GM21526 (cell line): ENCODE data around the gene GP1BB.

ENCODE experiments used
- ATAC-seq: cut with Tn5 transposase; IDR thresholded peaks from one replicate; pipeline ENCODE4 v1.9.1; 2021; ENCODE audit warnings: moderate library complexity; ENCODE audit not compliant: unreplicated experiment, low FRiP score

Gene GP1BB

DNA sequence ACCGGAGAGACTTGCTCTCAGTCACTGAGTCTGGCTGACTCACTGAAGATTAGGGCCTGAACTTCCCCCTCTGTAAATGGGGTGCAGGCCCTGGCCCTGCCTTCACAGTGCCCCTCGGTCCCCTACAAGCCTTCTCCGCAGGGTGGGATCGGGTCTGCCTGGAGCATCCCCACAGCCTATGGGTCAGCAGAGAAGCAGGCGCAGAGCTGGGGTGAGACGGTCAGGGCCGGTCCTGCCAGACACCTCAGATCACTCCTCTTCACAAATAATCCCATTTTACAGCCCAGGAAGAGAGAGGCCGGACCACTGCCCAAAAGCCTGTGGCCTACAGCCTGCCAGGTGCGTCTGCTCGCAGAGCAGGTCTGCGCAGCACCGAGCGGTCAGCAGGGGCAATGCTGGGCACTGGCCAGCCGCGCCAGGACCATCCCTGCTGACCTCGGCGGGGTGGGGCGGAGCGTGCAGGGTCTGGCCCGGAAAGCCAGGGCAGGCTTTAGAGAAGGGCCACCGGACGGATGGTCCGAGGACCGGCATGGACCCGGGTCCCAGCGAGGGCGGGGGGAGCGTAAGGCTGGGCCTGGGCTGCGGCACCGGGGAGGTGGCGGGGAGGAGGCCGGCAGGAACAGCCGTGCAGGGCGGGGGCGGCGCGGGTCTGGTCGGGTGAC lies 9.6 kb upstream of the GP1BB start:
- ATAC-seq: no peak

DNA sequence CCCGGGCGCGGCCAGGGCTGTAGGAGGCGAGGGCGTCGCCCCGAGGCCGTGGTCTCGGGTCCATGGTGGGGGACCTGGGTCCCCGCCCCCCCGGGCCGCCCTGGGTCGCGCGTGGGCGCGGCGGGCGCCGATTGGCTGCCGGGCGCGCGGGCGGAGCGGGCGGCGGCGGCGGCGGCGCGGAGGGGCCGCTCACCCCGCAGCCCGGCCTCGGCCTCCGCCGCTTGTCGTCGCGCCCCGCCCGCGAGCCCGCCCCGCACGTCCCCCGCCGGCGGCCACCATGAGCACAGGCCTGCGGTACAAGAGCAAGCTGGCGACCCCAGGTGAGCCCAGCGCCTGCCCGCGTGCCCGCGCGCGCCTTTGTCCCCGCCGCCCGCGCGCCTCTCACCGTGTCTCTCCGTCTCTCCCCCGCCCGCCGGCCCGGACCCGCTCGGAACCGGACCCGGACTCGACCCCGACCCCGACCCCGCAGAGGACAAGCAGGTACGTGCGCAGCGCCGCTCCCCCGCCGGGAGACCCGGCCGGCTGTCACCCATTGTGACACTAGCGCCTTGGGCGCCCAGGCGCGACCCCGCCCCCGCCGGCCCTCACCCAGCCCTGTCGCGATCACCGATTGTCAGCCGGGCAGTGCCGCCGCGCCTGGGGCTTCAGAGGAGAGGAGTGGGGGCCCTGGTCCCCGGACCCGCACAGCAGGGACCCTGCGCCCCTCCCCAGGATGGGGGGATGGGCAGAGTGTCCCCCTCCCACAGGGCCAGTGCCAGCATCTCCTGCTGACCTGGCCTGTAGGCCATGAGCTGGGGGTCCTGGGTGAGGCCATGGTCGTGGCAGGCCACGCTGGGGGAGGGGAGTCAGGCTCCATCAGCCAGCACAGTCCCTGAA lies 8.8 kb upstream of the GP1BB start, which contains the start of gene SEPTIN5:
TSS of gene SEPTIN5 (plus strand) at position 192 of the 876 bp plus-strand sequence. CDS start at position 278, 86 bp downstream.
- no peak for ATAC-seq

DNA sequence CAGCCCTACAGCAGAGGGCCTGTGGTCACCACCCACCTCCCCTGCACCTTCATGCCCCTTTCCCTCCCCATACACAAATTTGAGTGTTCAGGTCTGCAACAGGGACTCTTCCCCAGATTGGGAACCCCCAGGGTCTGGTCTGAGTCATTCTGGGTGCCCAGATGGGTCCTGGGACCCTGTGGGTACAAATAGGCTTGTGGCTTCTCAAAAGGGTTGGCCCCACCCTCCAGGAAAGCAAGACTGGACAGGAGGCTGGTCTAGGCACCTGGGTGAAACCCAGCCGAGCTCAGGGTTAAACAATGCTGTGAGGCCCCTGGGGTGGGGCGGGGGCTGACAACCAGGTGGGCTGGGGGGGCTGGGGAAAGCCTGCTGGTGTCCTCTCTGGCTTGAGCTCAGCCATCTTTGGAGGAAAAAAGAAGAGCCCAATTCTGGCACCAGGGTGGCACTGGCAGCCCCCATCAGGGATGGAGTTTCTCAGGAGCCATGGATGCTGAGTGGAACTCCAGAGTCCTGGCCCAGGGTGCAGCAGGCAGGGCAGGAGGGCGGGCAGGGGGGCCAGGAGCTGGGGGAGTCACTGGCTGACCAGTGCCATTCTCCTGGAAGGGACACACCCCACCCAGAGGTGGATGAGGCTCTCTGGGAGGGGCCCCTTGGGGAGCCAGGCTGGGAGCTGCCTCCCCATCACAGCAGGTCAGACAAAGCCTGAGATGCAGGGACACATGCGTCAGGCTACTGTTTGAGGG lies 8.0 kb upstream of the GP1BB start:
- no peak for ATAC-seq

DNA sequence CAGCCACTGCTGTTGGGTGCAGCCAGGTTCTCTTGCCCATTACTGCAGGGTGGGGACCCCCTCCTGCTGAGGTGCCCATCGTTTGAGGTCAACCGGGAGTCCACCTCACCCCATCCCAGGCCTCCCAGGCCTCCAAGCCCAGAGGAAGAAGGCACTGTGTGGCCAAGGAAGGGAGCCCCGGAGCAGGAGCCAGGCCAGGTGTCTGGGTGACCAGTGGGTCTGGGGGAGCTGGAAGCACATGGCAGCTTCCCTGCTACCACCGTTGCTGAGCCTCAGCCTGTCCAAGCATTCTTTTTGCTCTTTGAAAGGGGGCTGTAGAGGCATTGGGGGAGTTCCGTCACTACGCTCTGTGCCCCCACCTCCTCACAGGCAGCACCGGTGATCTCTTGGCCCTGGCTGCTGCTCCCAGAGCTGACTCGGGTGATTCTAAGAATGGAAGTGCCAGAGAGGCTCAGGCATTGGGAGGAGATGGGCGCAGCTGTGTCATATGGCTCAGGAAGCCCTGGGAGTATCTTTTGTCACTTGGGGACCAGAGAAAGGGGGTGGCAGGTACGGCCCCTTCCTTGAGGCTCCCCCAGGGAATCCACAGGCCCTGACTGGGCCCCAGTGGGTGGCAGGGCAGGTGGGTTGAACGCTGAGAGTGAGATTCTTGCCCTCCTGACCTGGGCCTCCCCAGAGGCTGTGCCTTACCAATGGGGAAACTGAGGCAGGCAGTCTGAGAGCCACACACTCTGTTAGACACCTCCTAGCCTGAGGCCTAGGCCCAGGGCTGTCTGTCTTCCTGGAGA lies 7.1 kb upstream of the GP1BB start:
- ATAC-seq: no peak

DNA sequence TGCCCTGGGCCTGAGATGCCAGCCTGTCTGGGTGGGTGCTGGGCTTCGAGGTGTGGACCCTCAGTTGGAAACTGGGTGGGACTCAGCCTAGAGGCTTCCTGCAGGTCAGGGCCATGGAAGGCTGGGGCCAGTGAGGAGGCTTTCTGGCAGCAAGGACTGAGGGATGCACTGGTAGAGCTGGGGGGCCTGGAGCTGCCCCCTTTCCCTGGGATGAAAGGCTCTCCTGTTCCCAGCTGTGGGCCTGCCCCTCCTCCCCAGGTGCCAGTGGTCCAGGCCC lies 6.6 kb upstream of the GP1BB start:
- ATAC-seq: no peak

DNA sequence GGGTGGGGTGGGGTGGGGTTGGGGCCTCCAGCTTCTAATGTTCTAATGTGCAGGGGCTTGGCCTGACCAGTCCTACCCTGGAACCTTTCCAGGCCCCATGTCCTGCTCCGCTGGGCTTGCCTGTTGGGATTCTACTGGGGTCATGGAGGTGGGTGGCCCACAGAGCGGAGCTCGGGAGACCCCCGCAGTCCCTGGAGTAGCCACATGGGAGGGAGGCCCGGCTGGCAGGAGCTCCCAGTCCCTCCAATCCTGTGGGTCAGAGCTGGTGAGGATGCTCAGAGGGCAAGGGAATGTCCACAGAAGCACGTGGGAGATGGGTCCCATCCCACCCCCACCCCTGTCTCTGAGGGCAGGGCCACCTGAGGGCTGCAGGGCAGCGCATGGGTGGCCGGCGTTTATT lies 6.2 kb upstream of the GP1BB start:
- ATAC-seq: no peak

DNA sequence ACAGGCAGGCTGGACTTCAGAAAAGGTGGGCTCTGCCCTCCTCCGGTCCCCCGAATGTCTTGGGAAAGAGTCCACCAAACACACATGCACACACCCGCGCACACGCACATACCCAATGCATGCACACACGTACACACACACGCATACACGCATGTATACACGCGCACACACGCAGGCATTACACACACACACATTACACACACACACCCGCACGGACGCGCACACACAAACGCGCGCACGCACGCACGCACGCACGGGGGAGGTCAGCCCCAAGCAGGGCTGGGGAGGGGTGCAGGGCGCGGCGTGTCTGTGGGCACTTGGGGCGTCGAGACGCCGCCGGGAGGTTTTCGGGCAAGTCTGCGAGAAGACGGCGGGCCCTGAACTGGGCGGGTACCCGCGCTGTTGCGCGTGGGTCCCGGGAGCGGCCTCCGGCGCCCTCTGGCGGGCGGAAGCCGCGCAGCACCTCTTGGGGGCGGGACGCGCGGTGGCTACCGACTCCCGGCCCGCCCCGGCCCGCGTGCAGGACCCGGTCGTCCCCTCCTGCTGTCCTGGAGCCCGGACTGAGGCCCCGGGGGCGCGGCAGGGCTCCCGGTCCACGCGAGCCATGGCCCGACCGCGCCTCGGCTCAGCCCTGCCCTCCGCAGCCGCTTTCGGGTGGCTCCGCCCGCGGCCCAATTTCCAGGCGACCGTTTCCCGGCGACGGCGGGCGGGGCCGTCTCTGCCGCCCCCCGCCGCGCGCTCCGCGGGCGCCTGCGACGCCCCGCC lies 5.5 kb upstream of the GP1BB start:
- ATAC-seq: no peak

DNA sequence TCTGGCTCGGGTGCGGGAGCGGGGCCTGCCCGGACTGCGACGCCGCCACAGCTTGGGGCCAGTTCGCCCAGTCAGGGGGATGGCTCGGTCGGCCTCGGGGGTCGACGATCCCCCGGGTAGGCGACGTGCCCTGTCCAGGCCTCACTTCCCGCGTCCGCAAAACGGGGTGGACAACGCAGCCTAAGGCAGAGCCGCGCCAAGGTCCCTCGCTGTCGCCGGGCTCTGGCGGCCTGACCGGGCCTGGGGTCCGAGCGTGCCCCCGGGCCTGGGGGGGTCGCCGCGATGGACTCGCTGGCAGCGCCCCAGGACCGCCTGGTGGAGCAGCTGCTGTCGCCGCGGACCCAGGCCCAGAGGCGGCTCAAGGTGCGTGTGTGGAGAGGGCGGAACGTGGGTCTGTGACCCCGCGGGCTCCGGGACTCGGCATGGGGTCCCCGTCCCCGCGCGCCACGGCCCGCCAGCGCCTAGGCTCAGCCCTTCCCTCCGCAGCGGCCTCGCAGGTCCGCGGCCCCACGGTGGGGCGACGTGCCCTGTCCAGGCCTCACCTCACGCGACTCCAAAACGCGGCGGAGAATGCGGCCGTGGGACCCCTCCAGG lies 4.8 kb upstream of the GP1BB start:
- no peak for ATAC-seq

DNA sequence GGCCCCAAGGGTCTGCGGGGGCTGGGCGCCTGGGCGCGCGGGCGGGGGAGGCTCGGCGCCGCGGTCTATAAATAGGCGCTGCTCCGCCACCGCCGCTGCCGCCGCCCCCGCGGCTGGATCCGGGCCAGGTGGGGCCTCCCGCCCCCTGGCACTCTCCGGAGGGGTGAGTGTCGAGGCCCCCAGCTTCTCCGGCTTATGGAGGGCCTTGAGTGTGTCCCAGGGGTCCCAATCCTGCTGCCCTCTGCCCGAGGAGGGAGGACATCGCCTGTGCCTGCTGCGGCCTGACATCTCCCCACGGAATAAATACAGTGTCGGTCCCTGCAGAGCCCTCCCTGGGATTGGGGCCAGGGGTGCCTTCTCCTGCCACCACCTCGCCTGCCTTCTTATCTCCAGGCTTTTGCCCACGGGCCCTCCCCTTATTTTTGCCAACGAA lies 4.3 kb upstream of the GP1BB start:
- no peak for ATAC-seq

DNA sequence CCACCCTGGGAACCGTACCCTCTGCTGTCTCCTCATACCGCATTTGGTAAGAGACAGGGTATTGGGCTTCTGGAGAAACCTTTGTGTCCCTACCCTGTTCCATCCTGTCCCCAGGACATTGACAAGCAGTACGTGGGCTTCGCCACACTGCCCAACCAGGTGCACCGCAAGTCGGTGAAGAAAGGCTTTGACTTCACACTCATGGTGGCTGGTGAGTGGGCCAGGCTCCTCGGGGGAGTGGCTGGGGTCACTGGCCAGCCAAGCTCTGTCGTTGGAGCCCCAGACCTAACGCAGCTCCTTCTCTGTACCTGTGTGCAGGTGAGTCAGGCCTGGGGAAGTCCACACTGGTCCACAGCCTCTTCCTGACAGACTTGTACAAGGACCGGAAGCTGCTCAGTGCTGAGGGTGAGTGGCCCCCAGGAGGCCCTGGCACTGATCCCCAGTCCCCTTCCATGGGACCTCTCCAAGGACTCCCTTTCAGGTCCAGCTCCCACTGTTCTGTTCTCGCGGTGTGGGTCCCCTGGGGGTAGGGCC lies 3.8 kb upstream of the GP1BB start:
- ATAC-seq: no peak

DNA sequence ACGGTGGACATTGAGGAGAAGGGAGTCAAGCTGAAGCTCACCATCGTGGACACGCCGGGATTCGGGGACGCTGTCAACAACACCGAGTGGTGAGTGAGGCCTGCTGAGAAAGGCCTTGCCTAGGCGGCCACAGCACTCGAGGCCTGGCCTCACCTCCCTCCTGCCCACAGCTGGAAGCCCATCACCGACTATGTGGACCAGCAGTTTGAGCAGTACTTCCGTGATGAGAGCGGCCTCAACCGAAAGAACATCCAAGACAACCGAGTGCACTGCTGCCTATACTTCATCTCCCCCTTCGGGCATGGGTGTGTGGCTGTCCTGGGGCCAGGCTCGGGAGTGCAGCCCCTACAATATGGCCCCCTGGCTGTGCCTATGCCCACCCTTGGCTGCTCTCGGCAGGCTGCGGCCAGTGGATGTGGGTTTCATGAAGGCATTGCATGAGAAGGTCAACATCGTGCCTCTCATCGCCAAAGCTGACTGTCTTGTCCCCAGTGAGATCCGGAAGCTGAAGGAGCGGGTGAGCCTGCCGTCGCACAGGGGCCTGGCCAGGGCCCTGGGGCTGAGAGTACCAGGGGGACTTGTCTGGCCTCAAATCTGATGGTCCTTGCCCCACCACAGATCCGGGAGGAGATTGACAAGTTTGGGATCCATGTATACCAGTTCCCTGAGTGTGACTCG lies 3.0 kb upstream of the GP1BB start:
- no peak for ATAC-seq

DNA sequence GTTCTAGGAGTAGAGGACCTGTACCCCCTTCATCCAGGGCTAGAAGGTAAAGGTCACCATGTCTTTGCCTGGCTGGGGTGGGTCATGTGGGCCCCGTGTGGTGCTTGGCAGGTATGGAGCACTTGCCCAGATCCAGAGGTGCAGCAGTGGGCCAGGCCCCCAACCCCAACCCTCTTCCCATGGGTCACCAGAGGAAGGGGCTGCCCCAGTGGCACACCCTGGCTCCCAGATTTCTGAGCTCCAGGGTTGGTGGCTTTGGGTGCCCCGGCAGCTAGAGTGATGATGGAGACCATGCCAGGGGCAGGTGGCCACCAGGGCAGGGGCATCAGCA lies 2.4 kb upstream of the GP1BB start:
- no peak for ATAC-seq

DNA sequence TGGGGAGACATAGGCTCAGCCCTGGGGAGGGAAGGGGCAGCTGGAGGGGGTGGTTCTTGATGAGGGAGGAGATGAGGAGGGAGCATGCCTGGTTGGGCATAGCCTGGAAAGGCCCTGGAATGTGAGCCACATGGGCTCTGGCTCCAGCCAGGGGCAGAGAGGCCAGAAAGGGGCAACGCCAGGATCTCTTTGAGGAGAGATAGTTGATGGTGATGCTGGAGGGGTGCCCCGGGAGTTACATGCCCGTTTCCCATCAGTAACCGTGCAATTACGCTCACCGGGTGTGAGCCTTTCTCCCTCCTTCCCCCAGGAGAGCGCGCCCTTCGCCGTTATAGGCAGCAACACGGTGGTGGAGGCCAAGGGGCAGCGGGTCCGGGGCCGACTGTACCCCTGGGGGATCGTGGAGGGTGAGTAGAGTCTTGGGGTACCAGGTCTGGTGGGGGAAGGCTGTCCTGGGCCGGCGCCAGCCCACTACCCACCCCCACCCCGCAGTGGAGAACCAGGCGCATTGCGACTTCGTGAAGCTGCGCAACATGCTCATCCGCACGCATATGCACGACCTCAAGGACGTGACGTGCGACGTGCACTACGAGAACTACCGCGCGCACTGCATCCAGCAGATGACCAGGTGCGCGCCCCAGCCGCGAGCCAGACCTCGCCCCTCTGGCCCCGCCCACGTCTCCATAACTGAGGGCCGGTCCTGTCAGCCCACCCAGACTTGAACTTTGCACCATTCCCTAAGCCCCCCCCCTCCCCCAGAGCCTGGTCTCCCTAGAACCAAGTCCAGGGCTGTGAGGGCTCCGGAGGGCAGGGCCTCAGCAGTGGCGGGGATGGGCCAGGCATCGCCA lies 1.8 kb upstream of the GP1BB start:
- no peak for ATAC-seq

DNA sequence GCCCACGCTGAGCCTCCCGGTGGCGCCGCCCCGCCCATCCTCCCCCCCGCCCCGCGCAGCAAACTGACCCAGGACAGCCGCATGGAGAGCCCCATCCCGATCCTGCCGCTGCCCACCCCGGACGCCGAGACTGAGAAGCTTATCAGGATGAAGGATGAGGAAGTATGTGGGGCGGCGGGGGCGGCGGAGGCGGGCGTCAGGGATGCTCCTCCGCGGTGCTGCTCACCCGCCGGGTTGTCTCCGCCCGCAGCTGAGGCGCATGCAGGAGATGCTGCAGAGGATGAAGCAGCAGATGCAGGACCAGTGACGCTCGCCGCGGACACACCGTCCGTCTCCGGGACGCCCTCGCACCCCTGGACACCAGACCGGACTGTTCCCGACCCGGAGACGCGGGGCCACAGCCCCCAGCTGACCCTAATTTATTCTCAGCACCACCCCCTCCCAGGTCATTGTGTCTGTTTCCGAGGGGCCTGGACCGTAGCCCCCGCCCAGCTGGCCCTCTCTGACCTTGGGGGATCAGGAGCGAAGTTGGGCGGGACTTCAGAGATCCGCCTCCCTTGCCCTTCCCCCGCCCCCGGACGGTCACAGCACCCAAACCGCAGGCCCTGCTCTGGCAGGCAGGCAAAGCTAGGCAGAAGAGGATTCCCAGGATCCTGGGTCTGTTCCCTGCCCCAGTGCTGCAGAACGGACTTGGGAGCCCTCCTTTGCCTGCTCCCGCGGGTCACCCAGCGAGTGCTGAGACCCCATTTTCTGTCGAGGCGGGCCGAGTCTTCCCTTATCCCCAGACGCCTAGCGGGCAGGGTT lies 959 bp upstream of the GP1BB start:
- no peak for ATAC-seq

DNA sequence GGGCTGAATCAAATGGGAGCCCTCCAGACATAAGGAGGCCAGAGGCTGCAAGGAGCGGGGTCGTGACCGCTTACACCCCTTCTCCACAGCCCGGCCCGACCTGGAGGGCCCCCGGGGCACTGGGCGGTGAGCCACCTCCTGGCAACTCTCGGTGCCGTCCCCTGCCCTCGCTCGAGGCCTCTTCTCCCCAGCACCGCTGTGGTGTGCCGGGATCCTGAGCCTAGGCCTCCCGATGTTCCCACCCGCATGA lies 432 bp upstream of the GP1BB start:
- ATAC-seq: no peak

DNA sequence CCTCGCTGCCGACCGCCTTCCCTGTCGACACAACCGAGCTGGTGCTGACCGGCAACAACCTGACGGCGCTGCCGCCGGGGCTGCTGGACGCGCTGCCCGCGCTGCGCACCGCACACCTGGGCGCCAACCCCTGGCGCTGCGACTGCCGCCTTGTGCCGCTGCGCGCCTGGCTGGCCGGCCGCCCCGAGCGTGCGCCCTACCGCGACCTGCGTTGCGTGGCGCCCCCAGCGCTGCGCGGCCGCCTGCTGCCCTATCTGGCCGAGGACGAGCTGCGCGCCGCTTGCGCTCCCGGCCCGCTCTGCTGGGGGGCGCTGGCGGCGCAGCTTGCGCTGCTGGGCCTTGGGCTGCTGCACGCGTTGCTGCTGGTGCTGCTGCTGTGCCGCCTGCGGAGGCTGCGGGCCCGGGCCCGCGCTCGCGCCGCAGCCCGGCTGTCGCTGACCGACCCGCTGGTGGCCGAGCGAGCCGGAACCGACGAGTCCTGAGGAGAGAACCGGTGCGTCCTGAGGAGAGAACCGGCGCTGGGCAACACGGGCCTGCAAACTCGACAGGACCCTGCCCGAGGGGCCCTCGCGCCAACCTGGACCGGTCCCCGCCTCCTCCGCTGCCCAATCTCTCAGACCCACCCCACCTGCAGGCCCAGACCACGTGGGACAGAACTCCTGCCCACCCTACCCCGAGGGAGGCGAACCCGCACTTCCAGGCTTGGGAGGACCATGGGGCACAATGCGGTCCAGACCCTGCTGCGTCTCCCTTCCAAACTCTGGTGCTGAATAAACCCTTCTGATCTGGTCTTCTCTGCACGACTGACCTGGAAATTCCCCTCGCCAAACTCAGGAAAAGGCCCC lies 866 bp downstream of the GP1BB start:
- no peak for ATAC-seq
